ENCODE data around the gene SIPA1.

- TF ChIP-seq CTCF (IDR thresholded peaks at IDR 0.05) (no peak), POLR2A (IDR thresholded peaks at IDR 0.05; ENCODE audit: low read depth) (no peak)
Measured at GRCh38 chr11:65621460-65621859, 16.4 kb upstream of the SIPA1 start.
